OCI-LY3 (cell line): ENCODE data around the gene CRTC1.

Experiments used
- EZH2phosphoT487 ChIP-seq: fragments of 200-600 bp; shearing (Covaris generic); IDR thresholded peaks from 2 replicates; pipeline ENCODE4 v1.6.1; 2018; ENCODE audit warnings: antibody characterized with exemption, mixed run types, low read depth
- TF ChIP-seq, protein P1 (sequence below): fragments of 200-600, 300-600 bp; sonication (generic); IDR thresholded peaks from 2 replicates; pipeline ENCODE4 v1.5.1; 2014; ENCODE audit warnings: antibody characterized with exemption, low read length, low read depth

DNA sequence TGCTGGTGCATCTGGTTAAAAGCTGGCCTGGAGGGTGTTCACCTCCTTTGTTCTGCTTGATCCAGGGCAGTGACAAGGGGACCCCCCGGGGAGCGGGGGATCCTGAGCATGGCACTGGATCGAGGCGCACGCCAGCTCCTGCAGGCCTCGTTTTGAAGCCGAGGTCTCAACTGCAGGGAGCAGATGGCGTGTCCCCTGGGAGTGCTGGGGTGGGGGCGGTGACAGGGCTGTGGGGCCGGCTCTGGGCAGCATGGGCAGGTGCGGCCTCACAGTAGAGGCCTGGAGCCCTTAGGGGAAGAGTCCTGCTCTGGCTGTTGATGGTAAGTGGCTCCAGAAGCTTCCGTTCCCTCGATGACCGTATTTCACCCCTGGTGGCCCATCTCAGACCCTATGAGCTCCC is 51.8 kb downstream of the CRTC1 start:
- TF ChIP-seq, protein P1, sequence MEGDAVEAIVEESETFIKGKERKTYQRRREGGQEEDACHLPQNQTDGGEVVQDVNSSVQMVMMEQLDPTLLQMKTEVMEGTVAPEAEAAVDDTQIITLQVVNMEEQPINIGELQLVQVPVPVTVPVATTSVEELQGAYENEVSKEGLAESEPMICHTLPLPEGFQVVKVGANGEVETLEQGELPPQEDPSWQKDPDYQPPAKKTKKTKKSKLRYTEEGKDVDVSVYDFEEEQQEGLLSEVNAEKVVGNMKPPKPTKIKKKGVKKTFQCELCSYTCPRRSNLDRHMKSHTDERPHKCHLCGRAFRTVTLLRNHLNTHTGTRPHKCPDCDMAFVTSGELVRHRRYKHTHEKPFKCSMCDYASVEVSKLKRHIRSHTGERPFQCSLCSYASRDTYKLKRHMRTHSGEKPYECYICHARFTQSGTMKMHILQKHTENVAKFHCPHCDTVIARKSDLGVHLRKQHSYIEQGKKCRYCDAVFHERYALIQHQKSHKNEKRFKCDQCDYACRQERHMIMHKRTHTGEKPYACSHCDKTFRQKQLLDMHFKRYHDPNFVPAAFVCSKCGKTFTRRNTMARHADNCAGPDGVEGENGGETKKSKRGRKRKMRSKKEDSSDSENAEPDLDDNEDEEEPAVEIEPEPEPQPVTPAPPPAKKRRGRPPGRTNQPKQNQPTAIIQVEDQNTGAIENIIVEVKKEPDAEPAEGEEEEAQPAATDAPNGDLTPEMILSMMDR, result no peak
- no peak for TF ChIP-seq EZH2phosphoT487
